Activated naive CD8-positive, alpha-beta T cell treated with anti-CD3 and anti-CD28 coated beads for 36 hours (primary cell): ENCODE results near the gene DOCK10. TPM values are rescaled to one million over a fixed set of nuclear protein-coding genes. Genes with fewer than 3 reads are reported as not detected.
"Not testable (repeated sequence)": the region's sequence is repeated elsewhere in the genome, so short reads cannot be mapped to it uniquely, and the experiment has no call there.

ENCODE experiments used
- DNase-seq: peaks from one replicate; pipeline ENCODE4 v3.0.0; 2021
- H3K27ac Mint-ChIP-seq: one replicate; pipeline ENCODE4 v1.8.0; 2022; ENCODE audit warnings: mild to moderate bottlenecking, moderate library complexity, mixed read lengths
- H3K27me3 Mint-ChIP-seq: one replicate; pipeline ENCODE4 v1.8.0; 2022; ENCODE audit warnings: mild to moderate bottlenecking, mixed read lengths
- H3K36me3 Mint-ChIP-seq: one replicate; pipeline ENCODE4 v1.8.0; 2021; ENCODE audit warnings: mild to moderate bottlenecking, mixed read lengths
- H3K4me1 Mint-ChIP-seq: one replicate; pipeline ENCODE4 v1.8.0; 2021; ENCODE audit warnings: mixed read lengths
- H3K4me3 Mint-ChIP-seq: one replicate; pipeline ENCODE4 v1.8.0; 2022; ENCODE audit warnings: mild to moderate bottlenecking, moderate library complexity, mixed read lengths
- H3K9me3 Mint-ChIP-seq: one replicate; pipeline ENCODE4 v1.8.0; 2022; ENCODE audit warnings: mixed read lengths
- total RNA-seq, 2 experiments: library from RNA; stranded (reverse); gene quantifications; one replicate each; pipeline ENCODE4 v1.2.3, GENCODE V29; 2021

Gene DOCK10
- total RNA-seq, 2 experiments from 2014 or later: 154 to 159 TPM

GRCh38 chr2:225064928-225065327 is 22.7 kb upstream of the DOCK10 start:
- peaks cover 27% of the 10 kb centered on the region for H3K9me3 Mint-ChIP-seq
- H3K4me3 Mint-ChIP-seq: no peak overlapping the region
- no peak for DNase-seq
- H3K4me1 Mint-ChIP-seq: peaks cover 35% of the 10 kb centered on the region
- H3K36me3 Mint-ChIP-seq: peaks cover 18% of the 10 kb centered on the region
- H3K27ac Mint-ChIP-seq: peak overlapping the region; percentile 68
- no peaks in the 10 kb centered on the region for H3K27me3 Mint-ChIP-seq

GRCh38 chr2:225064362-225064761 is 22.1 kb upstream of the DOCK10 start:
- H3K4me1 Mint-ChIP-seq: peaks cover 35% of the 10 kb centered on the region
- H3K4me3 Mint-ChIP-seq: no peak overlapping the region
- H3K27ac Mint-ChIP-seq: peak overlapping the region; percentile 68
- peaks cover 27% of the 10 kb centered on the region for H3K9me3 Mint-ChIP-seq
- H3K36me3 Mint-ChIP-seq: peaks cover 18% of the 10 kb centered on the region
- no peaks in the 10 kb centered on the region for H3K27me3 Mint-ChIP-seq
- no peak for DNase-seq

GRCh38 chr2:225056330-225057073 is 14.2 kb upstream of the DOCK10 start:
- no peak for DNase-seq
- Mint-ChIP-seq H3K4me1 (peaks cover 36% of the 10 kb centered on the region), H3K27ac (no peak overlapping the region)

GRCh38 chr2:225055714-225056113 is 13.4 kb upstream of the DOCK10 start:
- no peak overlapping the region for H3K27ac Mint-ChIP-seq
- H3K36me3 Mint-ChIP-seq: peaks cover 2% of the 10 kb centered on the region
- H3K9me3 Mint-ChIP-seq: peaks cover 4% of the 10 kb centered on the region
- DNase-seq: no peak
- H3K27me3 Mint-ChIP-seq: no peaks in the 10 kb centered on the region
- H3K4me1 Mint-ChIP-seq: peaks cover 41% of the 10 kb centered on the region
- H3K4me3 Mint-ChIP-seq: no peak overlapping the region

More at GRCh38 chr2:225056330-225057073, 14.2 kb upstream of the DOCK10 start:
- Mint-ChIP-seq H3K36me3 (peaks cover 2% of the 10 kb centered on the region), H3K27me3 (no peaks in the 10 kb centered on the region), H3K4me3 (no peak overlapping the region), H3K9me3 (peaks cover 5% of the 10 kb centered on the region)

- no peak overlapping the region for H3K4me3 Mint-ChIP-seq
- H3K36me3 Mint-ChIP-seq: peaks cover 2% of the 10 kb centered on the region
- no peaks in the 10 kb centered on the region for H3K9me3 Mint-ChIP-seq
- no peak for DNase-seq
- peak overlapping the region; percentile 57 for H3K27ac Mint-ChIP-seq
- H3K27me3 Mint-ChIP-seq: no peaks in the 10 kb centered on the region
- H3K4me1 Mint-ChIP-seq: peaks cover 41% of the 10 kb centered on the region
Observed at GRCh38 chr2:225052703-225053102, 10.4 kb upstream of the DOCK10 start.

- H3K36me3 Mint-ChIP-seq, H3K9me3 Mint-ChIP-seq, H3K27ac Mint-ChIP-seq, DNase-seq, H3K4me3 Mint-ChIP-seq, H3K27me3 Mint-ChIP-seq: not testable (repeated sequence)
- H3K4me1 Mint-ChIP-seq: peaks cover 19% of the 10 kb centered on the region
Observed at GRCh38 chr2:225047502-225047901, 5.2 kb upstream of the DOCK10 start.

GRCh38 chr2:225042800-225043167 is 516 bp upstream of the DOCK10 start:
- DNase-seq: no peak
- Mint-ChIP-seq H3K4me1 (peaks cover 39% of the 10 kb centered on the region), H3K27me3 (no peaks in the 10 kb centered on the region), H3K4me3 (peak overlapping the region; percentile 76), H3K27ac (peak overlapping the region; percentile 82), H3K36me3 (peaks cover 27% of the 10 kb centered on the region), H3K9me3 (no peaks in the 10 kb centered on the region)

GRCh38 chr2:225041207-225041850 is 939 bp downstream of the DOCK10 start:
- Mint-ChIP-seq H3K27me3 (no peaks in the 10 kb centered on the region), H3K36me3 (peaks cover 40% of the 10 kb centered on the region), H3K4me3 (peak overlapping the region; percentile 95), H3K4me1 (peaks cover 54% of the 10 kb centered on the region), H3K27ac (peak overlapping the region; percentile 98), H3K9me3 (peaks cover 3% of the 10 kb centered on the region)
- peak; percentile 84 for DNase-seq

- peaks cover 3% of the 10 kb centered on the region for H3K9me3 Mint-ChIP-seq
- H3K36me3 Mint-ChIP-seq: peaks cover 44% of the 10 kb centered on the region
- DNase-seq: peak; percentile 58
- no peaks in the 10 kb centered on the region for H3K27me3 Mint-ChIP-seq
- H3K4me1 Mint-ChIP-seq: peaks cover 58% of the 10 kb centered on the region
- H3K27ac Mint-ChIP-seq: peak overlapping the region; percentile 98
- peak overlapping the region; percentile 95 for H3K4me3 Mint-ChIP-seq
Observed at GRCh38 chr2:225040856-225041206, 1.4 kb downstream of the DOCK10 start.

- Mint-ChIP-seq H3K27ac (peak overlapping the region; percentile 98), H3K9me3 (peaks cover 6% of the 10 kb centered on the region), H3K4me3 (peak overlapping the region; percentile 95), H3K4me1 (peaks cover 64% of the 10 kb centered on the region), H3K27me3 (no peaks in the 10 kb centered on the region), H3K36me3 (peaks cover 50% of the 10 kb centered on the region)
- no peak for DNase-seq
Observed at GRCh38 chr2:225040142-225040541, 2.1 kb downstream of the DOCK10 start.

- Mint-ChIP-seq H3K27me3 (no peaks in the 10 kb centered on the region), H3K4me3 (peak overlapping the region; percentile 95), H3K36me3 (peaks cover 69% of the 10 kb centered on the region), H3K27ac (peak overlapping the region; percentile 98), H3K9me3 (peaks cover 12% of the 10 kb centered on the region), H3K4me1 (peaks cover 74% of the 10 kb centered on the region)
- DNase-seq: no peak
Observed at GRCh38 chr2:225038231-225038523, 4.1 kb downstream of the DOCK10 start.

- peak overlapping the region; percentile 95 for H3K4me3 Mint-ChIP-seq
- H3K27me3 Mint-ChIP-seq: no peaks in the 10 kb centered on the region
- peaks cover 70% of the 10 kb centered on the region for H3K4me1 Mint-ChIP-seq
- H3K27ac Mint-ChIP-seq: peak overlapping the region; percentile 98
- peaks cover 72% of the 10 kb centered on the region for H3K36me3 Mint-ChIP-seq
- peaks cover 12% of the 10 kb centered on the region for H3K9me3 Mint-ChIP-seq
- DNase-seq: no peak
Observed at GRCh38 chr2:225037415-225038230, 4.6 kb downstream of the DOCK10 start.

- Mint-ChIP-seq H3K36me3 (peaks cover 77% of the 10 kb centered on the region), H3K4me1 (peaks cover 78% of the 10 kb centered on the region), H3K9me3 (peaks cover 12% of the 10 kb centered on the region), H3K4me3 (no peak overlapping the region), H3K27ac (peak overlapping the region; percentile 98), H3K27me3 (no peaks in the 10 kb centered on the region)
- DNase-seq: no peak
Observed at GRCh38 chr2:225036431-225036830, 5.8 kb downstream of the DOCK10 start.

GRCh38 chr2:225033440-225034318 is 8.6 kb downstream of the DOCK10 start:
- Mint-ChIP-seq H3K27me3 (no peaks in the 10 kb centered on the region), H3K4me1 (peaks cover 71% of the 10 kb centered on the region), H3K4me3 (no peak overlapping the region), H3K36me3 (peaks cover 67% of the 10 kb centered on the region), H3K27ac (peak overlapping the region; percentile 65), H3K9me3 (peaks cover 12% of the 10 kb centered on the region)
- DNase-seq: no peak
